ENCODE data around the gene PRKAR1B.
"Not testable (repeated sequence)": the region's sequence is repeated elsewhere in the genome, so short reads cannot be mapped to it uniquely, and the experiment has no call there.

PRKAR1B gene

GRCh38 chr7:746155-747061 is 19.3 kb upstream of the PRKAR1B start:
- TF ChIP-seq CTCF (conservative IDR thresholded peaks at IDR 0.05; ENCODE audit: low read depth, low read length): no peak
- H3K4me3 ChIP-seq (ENCODE audit: low read length): no peak overlapping the region
- no peak for DNase-seq (ENCODE audit: low read depth)

- TF ChIP-seq CTCF (conservative IDR thresholded peaks at IDR 0.05; ENCODE audit: low read depth, low read length): no peak
- no peak overlapping the region for H3K4me3 ChIP-seq (ENCODE audit: low read length)
- DNase-seq (ENCODE audit: low read depth): no peak
Observed at GRCh38 chr7:745431-746154, 18.5 kb upstream of the PRKAR1B start.

- H3K4me3 ChIP-seq (ENCODE audit: low read length): no peak overlapping the region
- no peak for TF ChIP-seq CTCF (conservative IDR thresholded peaks at IDR 0.05; ENCODE audit: low read depth, low read length)
- no peak for DNase-seq (ENCODE audit: low read depth)
Observed at GRCh38 chr7:744854-745430, 17.9 kb upstream of the PRKAR1B start.

- H3K4me3 ChIP-seq (ENCODE audit: low read length); DNase-seq (ENCODE audit: low read depth): not testable (repeated sequence)
Observed at GRCh38 chr7:744128-744520, 17.0 kb upstream of the PRKAR1B start.

GRCh38 chr7:743341-744127 is 16.5 kb upstream of the PRKAR1B start:
- DNase-seq (ENCODE audit: low read depth); H3K4me3 ChIP-seq (ENCODE audit: low read length): not testable (repeated sequence)

- no peak overlapping the region for H3K4me3 ChIP-seq (ENCODE audit: low read length)
- no peak for TF ChIP-seq CTCF (conservative IDR thresholded peaks at IDR 0.05; ENCODE audit: low read depth, low read length)
- no peak for DNase-seq (ENCODE audit: low read depth)
Observed at GRCh38 chr7:742791-743190, 15.7 kb upstream of the PRKAR1B start.

GRCh38 chr7:741850-742249 is 14.8 kb upstream of the PRKAR1B start:
- DNase-seq (ENCODE audit: low read depth): no peak
- TF ChIP-seq CTCF (conservative IDR thresholded peaks at IDR 0.05; ENCODE audit: low read depth, low read length): no peak
- no peak overlapping the region for H3K4me3 ChIP-seq (ENCODE audit: low read length)
